Measurements from ENCODE around the gene CLEC10A. TPM values are rescaled to one million over a fixed set of nuclear protein-coding genes. Genes with fewer than 3 reads are reported as not detected.
"Not testable (repeated sequence)": the region's sequence is repeated elsewhere in the genome, so short reads cannot be mapped to it uniquely, and the experiment has no call there.

The CLEC10A gene
- total RNA-seq, 2 donors from 2014 or later = 0.96 to 9.7 TPM

- intact Hi-C loops (cut with DNase I) = no loop called here
- H3K9ac ChIP-seq (ENCODE audit: low read depth in 2 of 2, low read length in 2 of 2) = no peak overlapping the region
Observed at GRCh38 chr17:7107795-7108559, 27.9 kb upstream of the CLEC10A start.

GRCh38 chr17:7107012-7107754 lies 27.1 kb upstream of the CLEC10A start:
- H3K36me3 ChIP-seq = no peaks in the 10 kb centered on the region
- TF ChIP-seq CTCF (IDR thresholded peaks at IDR 0.05) = no peak
- H3K9me3 ChIP-seq = no peaks in the 10 kb centered on the region
- H3K27ac ChIP-seq = no peak overlapping the region
- H3K4me3 ChIP-seq = no peak overlapping the region
- H3K4me1 ChIP-seq = no peaks in the 10 kb centered on the region
- intact Hi-C loops (cut with DNase I) = no loop called here
- no peak for DNase-seq
- H3K9ac ChIP-seq (ENCODE audit: low read depth in 2 of 2, low read length in 2 of 2) = no peak overlapping the region
- no peaks in the 10 kb centered on the region for H3K27me3 ChIP-seq

More at GRCh38 chr17:7107795-7108559, 27.9 kb upstream of the CLEC10A start:
- Histone ChIP-seq H3K27ac (no peak overlapping the region), H3K36me3 (no peaks in the 10 kb centered on the region), H3K4me3 (no peak overlapping the region), H3K9me3 (no peaks in the 10 kb centered on the region), H3K27me3 (no peaks in the 10 kb centered on the region), H3K4me1 (no peaks in the 10 kb centered on the region)
- DNase-seq = no peak
- TF ChIP-seq CTCF (IDR thresholded peaks at IDR 0.05) = no peak

GRCh38 chr17:7102421-7102820 lies 22.4 kb upstream of the CLEC10A start:
- Histone ChIP-seq H3K4me3 (no peak overlapping the region), H3K9me3 (no peaks in the 10 kb centered on the region), H3K36me3 (no peaks in the 10 kb centered on the region), H3K4me1 (no peaks in the 10 kb centered on the region), H3K27me3 (no peaks in the 10 kb centered on the region), H3K9ac (ENCODE audit: low read depth in 2 of 2, low read length in 2 of 2) (no peak overlapping the region), H3K27ac (no peak overlapping the region)
- intact Hi-C loops (cut with DNase I) = no loop called here
- no peak for DNase-seq
- no peak for TF ChIP-seq CTCF (IDR thresholded peaks at IDR 0.05)

- no peaks in the 10 kb centered on the region for H3K9me3 ChIP-seq
- H3K27me3 ChIP-seq = no peaks in the 10 kb centered on the region
- TF ChIP-seq CTCF (IDR thresholded peaks at IDR 0.05) = no peak
- DNase-seq = no peak
- H3K36me3 ChIP-seq = no peaks in the 10 kb centered on the region
- no peaks in the 10 kb centered on the region for H3K4me1 ChIP-seq
- no peak overlapping the region for H3K9ac ChIP-seq (ENCODE audit: low read depth in 2 of 2, low read length in 2 of 2)
- no peak overlapping the region for H3K27ac ChIP-seq
- intact Hi-C loops (cut with DNase I) = no loop called here
- H3K4me3 ChIP-seq = no peak overlapping the region
Observed at GRCh38 chr17:7101531-7101930, 21.5 kb upstream of the CLEC10A start.

- H3K27ac ChIP-seq; H3K36me3 ChIP-seq; H3K4me3 ChIP-seq; H3K27me3 ChIP-seq; H3K4me1 ChIP-seq; H3K9ac ChIP-seq (ENCODE audit: low read depth in 2 of 2, low read length in 2 of 2); DNase-seq; intact Hi-C loops (cut with DNase I); H3K9me3 ChIP-seq: not testable (repeated sequence)
Observed at GRCh38 chr17:7100641-7101379, 20.8 kb upstream of the CLEC10A start.
